SH-SY5Y (cell line): ENCODE data around the gene JPT2.

Experiments
- GATA2 ChIP-seq: IDR thresholded peaks from 2 replicates; pipeline ENCODE4 v1.6.1; 2011; ENCODE audit warnings: mild to moderate bottlenecking, low read depth, low read length
- GATA3 ChIP-seq: IDR thresholded peaks from 2 replicates; pipeline ENCODE4 v1.6.1; 2011; ENCODE audit warnings: low read depth, mild to moderate bottlenecking, low read length, moderate library complexity

GRCh38 chr16:1731073-1731472 lies 53.0 kb downstream of the JPT2 start:
- no peak for TF ChIP-seq GATA2
- no peak for TF ChIP-seq GATA3
